M059J (cell line): ENCODE results near the gene HLA-E. TPM values are rescaled to one million over a fixed set of nuclear protein-coding genes. Genes with fewer than 3 reads are reported as not detected.
"Not testable (repeated sequence)": the region's sequence is repeated elsewhere in the genome, so short reads cannot be mapped to it uniquely, and the experiment has no call there.

Source experiments
- DNase-seq: peaks from one replicate; pipeline ENCODE4 v3.0.0-alpha.2; 2012; ENCODE audit warnings: low read depth
- total RNA-seq: library from RNA; depleted of rRNA; stranded (reverse); fragments of >200 nt; shearing (Covaris generic); gene quantifications from 2 replicates; pipeline ENCODE4 v1.2.3, GENCODE V29; 2014

The HLA-E gene
- total RNA-seq, 1 experiment from 2014 or later = 778 TPM

GRCh38 chr6:30480536-30481156 lies 8.7 kb upstream of the HLA-E start:
- DNase-seq = peak; percentile 43

- no peak for DNase-seq
Measured at GRCh38 chr6:30481211-30481964, 7.9 kb upstream of the HLA-E start.

GRCh38 chr6:30481965-30482644 lies 7.2 kb upstream of the HLA-E start:
- DNase-seq = peak; percentile 79

GRCh38 chr6:30483677-30484279 lies 5.5 kb upstream of the HLA-E start:
- peak; percentile 77 for DNase-seq

- DNase-seq = no peak
Measured at GRCh38 chr6:30485236-30485635, 4.1 kb upstream of the HLA-E start.

- DNase-seq = no peak
Measured at GRCh38 chr6:30487926-30488325, 1.4 kb upstream of the HLA-E start.

- not testable (repeated sequence) for DNase-seq
Measured at GRCh38 chr6:30488697-30489080, 620 bp upstream of the HLA-E start.

GRCh38 chr6:30490026-30490876 lies 942 bp downstream of the HLA-E start:
- DNase-seq = peak; percentile 50

- DNase-seq = not testable (repeated sequence)
Measured at GRCh38 chr6:30491291-30491953, 2.1 kb downstream of the HLA-E start.

GRCh38 chr6:30491991-30492952 lies 3.0 kb downstream of the HLA-E start:
- no peak for DNase-seq

- DNase-seq = peak; percentile 38
Measured at GRCh38 chr6:30493643-30494250, 4.4 kb downstream of the HLA-E start.

GRCh38 chr6:30494291-30494861 lies 5.1 kb downstream of the HLA-E start:
- DNase-seq = peak; percentile 49

- DNase-seq = not testable (repeated sequence)
Measured at GRCh38 chr6:30495060-30495459, 5.8 kb downstream of the HLA-E start.

- DNase-seq = no peak
Measured at GRCh38 chr6:30495993-30496392, 6.7 kb downstream of the HLA-E start.

- DNase-seq = not testable (repeated sequence)
Measured at GRCh38 chr6:30497261-30497599, 7.9 kb downstream of the HLA-E start.

- DNase-seq = no peak
Measured at GRCh38 chr6:30497714-30498113, 8.4 kb downstream of the HLA-E start.

- not testable (repeated sequence) for DNase-seq
Measured at GRCh38 chr6:30498705-30499104, 9.4 kb downstream of the HLA-E start.

GRCh38 chr6:30500421-30501355 lies 11.4 kb downstream of the HLA-E start:
- DNase-seq = peak; percentile 45
